KMS-11 (cell line): ENCODE data around the gene TRAPPC2L.

ENCODE experiments used
- H2AFZ ChIP-seq: fragments of 200-600 bp; sonication (generic); 2 replicates; pipeline ENCODE4 v1.6.1; 2016; ENCODE audit warnings: antibody characterized with exemption, mixed run types, low read depth
- H3K27ac ChIP-seq: fragments of 200-600 bp; sonication (generic); 2 replicates; pipeline ENCODE4 v1.6.1; 2016; ENCODE audit warnings: mild to moderate bottlenecking, mixed run types
- H3K27me3 ChIP-seq: fragments of 200-600 bp; sonication (generic); 2 replicates; pipeline ENCODE4 v1.6.1; 2017; ENCODE audit warnings: mild to moderate bottlenecking, low read depth, mixed run types, moderate library complexity; ENCODE audit not compliant: insufficient read depth
- H3K36me3 ChIP-seq: fragments of 200-600 bp; sonication (generic); 2 replicates; pipeline ENCODE4 v1.6.1; 2017; ENCODE audit warnings: mild to moderate bottlenecking, mixed run types; ENCODE audit not compliant: insufficient read depth
- H3K4me1 ChIP-seq: fragments of 200-600 bp; sonication (generic); 2 replicates; pipeline ENCODE4 v1.6.1; 2016; ENCODE audit warnings: mild to moderate bottlenecking, low read depth, mixed run types; ENCODE audit not compliant: poor library complexity, severe bottlenecking
- H3K4me2 ChIP-seq: fragments of 200-600 bp; sonication (generic); 2 replicates; pipeline ENCODE4 v1.7.0; 2016; ENCODE audit warnings: mild to moderate bottlenecking, mixed run types
- H3K4me3 ChIP-seq: fragments of 200-600 bp; sonication (generic); IDR thresholded peaks from 2 replicates; pipeline ENCODE4 v1.6.1; 2017; ENCODE audit warnings: low read depth, low read length, mixed read lengths; ENCODE audit not compliant: insufficient read depth
- H3K79me2 ChIP-seq: fragments of 200-600 bp; sonication (generic); 2 replicates; pipeline ENCODE4 v1.6.1; 2016; ENCODE audit warnings: low read depth, mixed run types; ENCODE audit not compliant: insufficient read depth
- H3K9ac ChIP-seq: fragments of 200-600 bp; sonication (generic); 2 replicates; pipeline ENCODE4 v1.6.1; 2016; ENCODE audit warnings: mild to moderate bottlenecking, mixed run types
- H4K20me1 ChIP-seq: fragments of 200-600 bp; sonication (generic); 2 replicates; pipeline ENCODE4 v1.6.1; 2016; ENCODE audit warnings: mild to moderate bottlenecking, mixed run types; ENCODE audit not compliant: insufficient read depth
- TF ChIP-seq, protein P1 (sequence below): fragments of 200-600 bp; sonication (generic); conservative IDR thresholded peaks from 2 replicates; pipeline ENCODE4 v1.6.1; 2017; ENCODE audit warnings: low read depth, mild to moderate bottlenecking, antibody characterized with exemption, low read length, moderate library complexity, mixed read lengths

TRAPPC2L gene

DNA sequence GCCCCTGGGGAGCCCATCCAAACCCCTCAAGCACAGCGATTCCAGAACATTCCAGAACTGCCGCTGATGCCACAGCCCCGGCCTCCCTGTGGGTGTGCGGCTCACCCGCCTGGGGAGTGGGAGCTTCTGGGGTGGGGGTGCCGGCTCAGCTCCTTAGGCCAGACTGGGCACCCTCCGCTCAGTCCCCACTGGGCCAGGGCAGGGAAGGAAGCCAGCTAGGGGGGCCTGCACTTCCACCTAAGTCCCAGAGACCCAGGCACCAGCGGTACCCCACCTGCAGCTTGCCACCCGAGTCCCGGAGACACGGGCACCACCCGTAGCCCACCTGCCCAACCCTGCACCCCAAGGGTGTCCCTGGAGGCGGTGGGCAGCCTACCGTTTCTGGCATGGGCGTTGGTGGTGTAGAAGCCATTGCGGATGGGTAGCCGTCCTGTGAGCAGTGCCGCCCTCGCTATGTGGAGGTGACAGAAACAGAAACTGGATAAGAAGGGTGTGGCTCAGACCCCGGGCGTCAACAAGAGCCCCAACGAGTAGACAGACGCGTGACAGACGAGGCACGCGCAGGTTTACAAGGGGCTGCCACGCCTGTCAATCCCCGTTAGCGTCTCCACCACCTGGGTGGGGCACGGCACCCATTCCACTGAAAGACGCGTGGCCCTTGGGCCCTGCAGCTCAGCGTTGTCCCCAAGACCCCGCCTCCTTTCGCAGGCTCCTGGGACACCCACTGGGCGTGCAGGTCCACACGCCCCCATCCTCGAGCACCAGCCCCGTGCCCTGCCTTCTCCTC is 15.2 kb upstream of the TRAPPC2L start:
- Histone ChIP-seq H3K27ac (no peak overlapping the region), H3K4me1 (no peaks in the 10 kb centered on the region), H3K4me2 (no peak overlapping the region), H3K36me3 (no peaks in the 10 kb centered on the region), H2AFZ (no peak overlapping the region), H4K20me1 (no peaks in the 10 kb centered on the region), H3K4me3 (no peak overlapping the region), H3K79me2 (no peaks in the 10 kb centered on the region), H3K9ac (no peak overlapping the region), H3K27me3 (no peaks in the 10 kb centered on the region)
- TF ChIP-seq, protein P1, sequence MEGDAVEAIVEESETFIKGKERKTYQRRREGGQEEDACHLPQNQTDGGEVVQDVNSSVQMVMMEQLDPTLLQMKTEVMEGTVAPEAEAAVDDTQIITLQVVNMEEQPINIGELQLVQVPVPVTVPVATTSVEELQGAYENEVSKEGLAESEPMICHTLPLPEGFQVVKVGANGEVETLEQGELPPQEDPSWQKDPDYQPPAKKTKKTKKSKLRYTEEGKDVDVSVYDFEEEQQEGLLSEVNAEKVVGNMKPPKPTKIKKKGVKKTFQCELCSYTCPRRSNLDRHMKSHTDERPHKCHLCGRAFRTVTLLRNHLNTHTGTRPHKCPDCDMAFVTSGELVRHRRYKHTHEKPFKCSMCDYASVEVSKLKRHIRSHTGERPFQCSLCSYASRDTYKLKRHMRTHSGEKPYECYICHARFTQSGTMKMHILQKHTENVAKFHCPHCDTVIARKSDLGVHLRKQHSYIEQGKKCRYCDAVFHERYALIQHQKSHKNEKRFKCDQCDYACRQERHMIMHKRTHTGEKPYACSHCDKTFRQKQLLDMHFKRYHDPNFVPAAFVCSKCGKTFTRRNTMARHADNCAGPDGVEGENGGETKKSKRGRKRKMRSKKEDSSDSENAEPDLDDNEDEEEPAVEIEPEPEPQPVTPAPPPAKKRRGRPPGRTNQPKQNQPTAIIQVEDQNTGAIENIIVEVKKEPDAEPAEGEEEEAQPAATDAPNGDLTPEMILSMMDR, result no peak

DNA sequence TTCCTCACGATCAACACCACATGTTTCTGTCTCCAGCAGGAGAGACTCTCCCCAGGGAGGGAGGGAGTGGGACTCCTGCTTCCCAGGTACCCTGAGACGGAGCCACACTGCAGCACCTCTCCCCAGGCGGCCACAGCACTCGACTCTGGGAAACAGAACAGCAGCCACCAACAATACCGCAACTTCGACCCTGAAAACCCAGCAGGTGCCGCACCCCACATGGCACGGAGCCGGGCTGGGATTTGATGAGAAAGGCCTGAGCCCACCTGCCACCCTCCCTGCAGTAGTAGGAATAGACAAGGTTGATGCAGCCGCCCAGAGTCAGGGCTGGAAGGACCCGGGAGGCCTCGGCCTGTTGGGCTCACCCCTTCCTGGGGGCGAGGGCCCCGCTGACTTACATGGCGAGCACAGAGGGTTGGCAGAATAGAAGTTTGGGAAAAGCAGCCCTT is 14.6 kb upstream of the TRAPPC2L start:
- no peak overlapping the region for H3K27ac ChIP-seq
- TF ChIP-seq, protein P1, result no peak
- H3K79me2 ChIP-seq, result no peaks in the 10 kb centered on the region
- H3K4me1 ChIP-seq, result no peaks in the 10 kb centered on the region
- no peaks in the 10 kb centered on the region for H3K27me3 ChIP-seq
- H2AFZ ChIP-seq, result no peak overlapping the region
- no peak overlapping the region for H3K4me2 ChIP-seq
- H3K9ac ChIP-seq, result no peak overlapping the region
- no peaks in the 10 kb centered on the region for H3K36me3 ChIP-seq
- H4K20me1 ChIP-seq, result no peaks in the 10 kb centered on the region
- no peak overlapping the region for H3K4me3 ChIP-seq

GRCh38 chr16:88842806-88843205 is 14.1 kb upstream of the TRAPPC2L start:
- no peaks in the 10 kb centered on the region for H3K79me2 ChIP-seq
- H3K36me3 ChIP-seq, result no peaks in the 10 kb centered on the region
- no peak overlapping the region for H3K4me2 ChIP-seq
- TF ChIP-seq, protein P1, result no peak
- no peaks in the 10 kb centered on the region for H3K4me1 ChIP-seq
- H3K27me3 ChIP-seq, result no peaks in the 10 kb centered on the region
- no peak overlapping the region for H3K27ac ChIP-seq
- H3K4me3 ChIP-seq, result no peak overlapping the region
- no peak overlapping the region for H2AFZ ChIP-seq
- no peaks in the 10 kb centered on the region for H4K20me1 ChIP-seq
- no peak overlapping the region for H3K9ac ChIP-seq

DNA sequence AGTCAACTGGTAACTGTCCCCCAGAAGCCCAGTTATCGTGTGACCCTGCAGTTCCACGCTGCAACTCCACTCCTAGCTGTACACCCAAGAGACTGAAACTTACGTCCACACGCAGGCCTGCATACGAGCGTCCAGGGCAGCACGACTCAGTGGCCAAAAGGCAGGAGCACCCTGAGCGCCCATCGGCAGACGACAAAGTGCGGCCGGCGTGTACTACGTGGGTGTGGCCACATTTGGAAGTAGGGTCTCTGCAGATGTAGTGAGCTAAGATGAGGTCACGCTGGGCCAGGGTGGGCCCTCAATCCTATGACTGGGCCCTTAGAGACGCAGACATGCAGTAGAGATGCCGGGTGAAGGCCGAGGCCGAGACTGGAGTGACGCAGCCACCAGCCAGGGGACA is 13.7 kb upstream of the TRAPPC2L start:
- no peak overlapping the region for H3K4me3 ChIP-seq
- H3K4me2 ChIP-seq, result no peak overlapping the region
- no peaks in the 10 kb centered on the region for H3K36me3 ChIP-seq
- H3K27ac ChIP-seq, result no peak overlapping the region
- no peaks in the 10 kb centered on the region for H3K27me3 ChIP-seq
- TF ChIP-seq, protein P1, result no peak
- no peaks in the 10 kb centered on the region for H3K4me1 ChIP-seq
- H3K79me2 ChIP-seq, result no peaks in the 10 kb centered on the region
- no peaks in the 10 kb centered on the region for H4K20me1 ChIP-seq
- H2AFZ ChIP-seq, result no peak overlapping the region
- H3K9ac ChIP-seq, result no peak overlapping the region
